OCI-LY7 (cell line): ENCODE measurements around the gene BICDL1. TPM values are rescaled to one million over a fixed set of nuclear protein-coding genes. Genes with fewer than 3 reads are reported as not detected.

Source experiments
- BruUV-seq: library from RNA; stranded (reverse); fragments of 400-500 nt; replicated peaks from 2 replicates; lab custom pipeline; 2021; lab: Mats Ljungman, UMichigan
- CTCF ChIA-PET: fragments of 300-600 bp; sonication (Branson Sonifier 250); formaldehyde crosslinking; loops from one replicate; lab custom pipeline; 2022; ENCODE audit warnings: antibody characterized with exemption; ENCODE audit not compliant: unreplicated experiment; lab: Charles Lee
- POLR2A ChIA-PET: fragments of 300-600 bp; sonication (Branson Sonifier 250); formaldehyde crosslinking; loops from one replicate; lab custom pipeline; 2022; ENCODE audit warnings: antibody characterized with exemption; lab: Charles Lee
- DNase-seq: peaks from one replicate; pipeline ENCODE4 v3.0.0-alpha.2; 2015; ENCODE audit warnings: low spot score
- H2AFZ ChIP-seq: fragments of 200-600 bp; sonication (generic), shearing (Covaris generic); 2 replicates; pipeline ENCODE4 v1.6.1; 2014; ENCODE audit warnings: mild to moderate bottlenecking, antibody characterized with exemption, low read length, moderate library complexity
- H3K27ac ChIP-seq: fragments of 200-600 bp; sonication (generic); 2 replicates; pipeline ENCODE4 v1.5.1; 2014; ENCODE audit warnings: mixed run types, low read depth, mild to moderate bottlenecking, moderate library complexity, low read length, inconsistent platforms; ENCODE audit not compliant: poor library complexity, severe bottlenecking
- H3K36me3 ChIP-seq: fragments of 200-600 bp; sonication (generic); 2 replicates; pipeline ENCODE4 v1.6.1; 2014; ENCODE audit warnings: mild to moderate bottlenecking, antibody characterized with exemption, low read length, moderate library complexity, mixed read lengths; ENCODE audit not compliant: insufficient read depth
- H3K4me1 ChIP-seq: fragments of 200-600 bp; sonication (generic); 2 replicates; pipeline ENCODE4 v1.5.1; 2014; ENCODE audit warnings: mild to moderate bottlenecking, low read length; ENCODE audit not compliant: insufficient read depth, poor library complexity, severe bottlenecking
- H3K4me2 ChIP-seq: fragments of 200-600 bp; sonication (generic); 2 replicates; pipeline ENCODE4 v1.6.1; 2014; ENCODE audit warnings: mild to moderate bottlenecking, low read length
- H3K4me3 ChIP-seq: fragments of 200-600 bp; sonication (generic); 2 replicates; pipeline ENCODE4 v1.5.1; 2014; ENCODE audit warnings: mild to moderate bottlenecking, low read depth, low read length; ENCODE audit not compliant: poor library complexity, severe bottlenecking
- H3K79me2 ChIP-seq: fragments of 200-600 bp; sonication (generic); 2 replicates; pipeline ENCODE4 v1.6.1; 2016; ENCODE audit warnings: low read depth, mild to moderate bottlenecking, low read length, moderate library complexity, mixed read lengths; ENCODE audit not compliant: insufficient read depth
- H3K9me2 ChIP-seq: fragments of 200-600 bp; sonication (generic); 2 replicates; pipeline ENCODE4 v1.6.1; 2016; ENCODE audit warnings: mild to moderate bottlenecking, low read length, mixed read lengths; ENCODE audit not compliant: insufficient read depth
- H3K9me3 ChIP-seq: fragments of 200-600 bp; sonication (generic); 2 replicates; pipeline ENCODE4 v1.6.1; 2014; ENCODE audit warnings: mild to moderate bottlenecking, mixed run types, low read length, mixed read lengths
- H4K20me1 ChIP-seq: fragments of 200-600 bp; sonication (generic); 2 replicates; pipeline ENCODE4 v1.6.1; 2014; ENCODE audit warnings: mild to moderate bottlenecking, antibody characterized with exemption, low read length, moderate library complexity, mixed read lengths; ENCODE audit not compliant: insufficient read depth
- EZH2phosphoT487 ChIP-seq: fragments of 200-600 bp; sonication (generic); IDR thresholded peaks from 2 replicates; pipeline ENCODE4 v1.6.1; 2018; ENCODE audit warnings: low read depth, borderline replicate concordance, mild to moderate bottlenecking, mixed run types, antibody characterized with exemption, low read length, moderate library complexity, mixed read lengths
- intact Hi-C: fragments of 100-400 bp; cut with micrococcal nuclease; formaldehyde crosslinking; loops from one replicate; pipeline ENCODE4 v1.10.0; 2022; ENCODE audit not compliant: unreplicated experiment
- small RNA-seq: library from RNA; depleted of rRNA; stranded (forward); fragments of <200 nt; gene quantifications from one replicate; pipeline ENCODE3, GENCODE V24; 2014
- total RNA-seq, 2 experiments: library from RNA; depleted of rRNA in 1 of 2; stranded (reverse); fragments of >200 nt in 1 of 2; shearing (Covaris generic) in 1 of 2; gene quantifications; 2 replicates each; pipeline ENCODE4 v1.2.3, GENCODE V29; 2014 to 2022
- TF ChIP-seq, protein P1 (sequence below): fragments of 200-600 bp; sonication (generic); conservative IDR thresholded peaks from 2 replicates; pipeline ENCODE4 v1.5.1; 2014; ENCODE audit warnings: mild to moderate bottlenecking, antibody characterized with exemption, low read length, moderate library complexity, mixed read lengths

BICDL1 gene
- total RNA-seq, 2 experiments from 2014 or later: 6.5 to 22.6 TPM

DNA sequence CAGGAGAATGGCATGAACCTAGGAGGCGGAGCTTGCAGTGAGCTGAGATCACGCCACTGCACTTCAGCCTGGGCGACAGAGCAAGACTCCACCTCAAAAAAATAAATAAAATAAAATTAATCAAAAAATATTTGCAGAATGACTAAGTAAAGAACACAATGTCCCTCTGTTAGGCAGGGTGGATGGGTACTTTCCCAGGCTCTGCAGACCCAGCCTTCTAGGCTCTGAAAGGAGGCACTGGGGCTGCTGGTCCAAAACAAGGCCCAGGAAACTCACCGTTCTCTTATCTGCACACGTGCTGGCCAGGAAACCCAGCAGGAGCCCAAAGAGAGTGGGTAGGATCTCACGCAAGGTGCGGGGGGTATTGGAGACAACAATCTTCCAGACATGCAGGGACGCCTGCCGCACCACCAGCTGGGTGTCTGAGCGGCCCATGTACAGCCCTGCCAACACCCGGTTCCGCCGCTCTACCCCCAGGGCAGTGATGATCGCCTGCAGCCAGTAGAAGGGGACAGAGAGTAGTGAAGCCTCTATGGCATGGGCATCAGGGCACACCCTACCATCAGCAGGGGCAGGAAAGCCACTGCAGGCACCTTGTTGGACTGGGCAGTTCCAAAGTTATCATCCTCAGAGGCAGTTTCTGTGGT, 153.3 kb downstream of the BICDL1 start:
- Histone ChIP-seq H3K36me3 (peaks cover 100% of the 10 kb centered on the region), H4K20me1 (no peaks in the 10 kb centered on the region), H3K4me1 (no peaks in the 10 kb centered on the region), H3K4me2 (no peak overlapping the region), H3K79me2 (no peaks in the 10 kb centered on the region), H3K4me3 (no peak overlapping the region), H3K27ac (no peak overlapping the region), H3K9me3 (no peaks in the 10 kb centered on the region), H3K9me2 (no peaks in the 10 kb centered on the region), H2AFZ (no peak overlapping the region)
- intact Hi-C loops: no loop called here
- ChIA-PET POLR2A (interaction anchor here (1.1 kb wide), 1 partner anchor 26 kb away, joined by 3 read pairs; no protein-coding TSS in a partner anchor), CTCF (no interaction called here)
- TF ChIP-seq, protein P1, sequence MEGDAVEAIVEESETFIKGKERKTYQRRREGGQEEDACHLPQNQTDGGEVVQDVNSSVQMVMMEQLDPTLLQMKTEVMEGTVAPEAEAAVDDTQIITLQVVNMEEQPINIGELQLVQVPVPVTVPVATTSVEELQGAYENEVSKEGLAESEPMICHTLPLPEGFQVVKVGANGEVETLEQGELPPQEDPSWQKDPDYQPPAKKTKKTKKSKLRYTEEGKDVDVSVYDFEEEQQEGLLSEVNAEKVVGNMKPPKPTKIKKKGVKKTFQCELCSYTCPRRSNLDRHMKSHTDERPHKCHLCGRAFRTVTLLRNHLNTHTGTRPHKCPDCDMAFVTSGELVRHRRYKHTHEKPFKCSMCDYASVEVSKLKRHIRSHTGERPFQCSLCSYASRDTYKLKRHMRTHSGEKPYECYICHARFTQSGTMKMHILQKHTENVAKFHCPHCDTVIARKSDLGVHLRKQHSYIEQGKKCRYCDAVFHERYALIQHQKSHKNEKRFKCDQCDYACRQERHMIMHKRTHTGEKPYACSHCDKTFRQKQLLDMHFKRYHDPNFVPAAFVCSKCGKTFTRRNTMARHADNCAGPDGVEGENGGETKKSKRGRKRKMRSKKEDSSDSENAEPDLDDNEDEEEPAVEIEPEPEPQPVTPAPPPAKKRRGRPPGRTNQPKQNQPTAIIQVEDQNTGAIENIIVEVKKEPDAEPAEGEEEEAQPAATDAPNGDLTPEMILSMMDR: no peak
- TF ChIP-seq EZH2phosphoT487: no peak
- no TSS peak for BruUV-seq
- no peak for DNase-seq

Small RNA genes within 50 kb of the gene (small RNA-seq; reads per million reads assigned to genes)
- gene AC004812.1: not detected

Other genes with a start within 250 kb of the BICDL1 start
- gene CIT, start 111.9 kb upstream of the BICDL1 start, total RNA-seq (2014; rRNA removed; shearing (Covaris generic)): 33.4 and 74.4 TPM in 2 replicates
- 90.1 and 117 TPM in 2 replicates for gene CIT, start 111.9 kb upstream of the BICDL1 start, total RNA-seq (2022)
- gene RAB35, start 127.5 kb downstream of the BICDL1 start, total RNA-seq (2014; rRNA removed; shearing (Covaris generic)): 30.9 and 42.2 TPM in 2 replicates
- gene RAB35, start 127.5 kb downstream of the BICDL1 start, total RNA-seq (2022): 71.1 and 85.9 TPM in 2 replicates
- gene GCN1, start 205.5 kb downstream of the BICDL1 start, total RNA-seq (2014; rRNA removed; shearing (Covaris generic)): 217 and 224 TPM in 2 replicates
- 290 and 343 TPM in 2 replicates for gene GCN1, start 205.5 kb downstream of the BICDL1 start, total RNA-seq (2022)
- gene RPLP0, start 211.9 kb downstream of the BICDL1 start, total RNA-seq (2014; rRNA removed; shearing (Covaris generic)): 5,868 and 6,057 TPM in 2 replicates
- gene RPLP0, start 211.9 kb downstream of the BICDL1 start, total RNA-seq (2022): 2,996 and 3,206 TPM in 2 replicates